IMR-90 (cell line): ENCODE data around the gene KCNK6. TPM values are rescaled to one million over a fixed set of nuclear protein-coding genes. Genes with fewer than 3 reads are reported as not detected.
A peak's percentile ranks its signal among the peaks of the same experiment; 100 is the strongest.

ENCODE experiments used
- ATAC-seq: fragments of 200-7000 bp; cut with Tn5 transposase; 2 replicates; pipeline ENCODE4 v1.9.1; 2020; ENCODE audit warnings: low read depth, mild to moderate bottlenecking, moderate library complexity
- BruUV-seq: library from RNA; stranded (reverse); fragments of 400-500 nt; replicated peaks from 2 replicates; lab custom pipeline; 2021; lab: Mats Ljungman, UMichigan
- CTCF ChIA-PET: fragments of 300-600 bp; formaldehyde crosslinking; extraction: SDS; loops from one replicate; lab custom pipeline; 2021; ENCODE audit warnings: antibody characterized with exemption; lab: Yijun Ruan, JAX
- POLR2A ChIA-PET: fragments of 300-600 bp; sonication (Branson Sonifier 250); formaldehyde crosslinking; loops from one replicate; lab custom pipeline; 2022; ENCODE audit warnings: antibody characterized with exemption; ENCODE audit not compliant: unreplicated experiment; lab: Charles Lee
- DNase-seq: peaks from one replicate; pipeline ENCODE4 v3.0.0; 2013
- H2AFZ ChIP-seq: replicated peaks from 2 replicates; pipeline ENCODE3; 2013; ENCODE audit warnings: low read length, mild to moderate bottlenecking; ENCODE audit not compliant: poor library complexity
- H2AK5ac ChIP-seq: 2 replicates; pipeline ENCODE4 v1.6.1; 2013; ENCODE audit warnings: low read depth, low read length, inconsistent platforms
- H2AK9ac ChIP-seq: replicated peaks from 2 replicates; pipeline ENCODE3; 2013; ENCODE audit warnings: mild to moderate bottlenecking, low read depth, low read length, moderate library complexity; ENCODE audit not compliant: poor library complexity
- H2BK120ac ChIP-seq: 2 replicates; pipeline ENCODE4 v1.6.1; 2013; ENCODE audit warnings: low read depth, low read length, inconsistent platforms
- H2BK15ac ChIP-seq: 3 replicates; pipeline ENCODE4 v1.6.1; 2013; ENCODE audit warnings: low read depth, low read length, inconsistent platforms
- H2BK20ac ChIP-seq: 2 replicates; pipeline ENCODE4 v1.6.1; 2013; ENCODE audit warnings: low read depth, mild to moderate bottlenecking, inconsistent platforms, low read length, moderate library complexity
- H2BK5ac ChIP-seq: 2 replicates; pipeline ENCODE4 v1.6.1; 2013; ENCODE audit warnings: mild to moderate bottlenecking, low read depth, low read length, inconsistent platforms; ENCODE audit not compliant: poor library complexity, severe bottlenecking
- H3K14ac ChIP-seq: replicated peaks from 2 replicates; pipeline ENCODE4 v1.6.1; 2013; ENCODE audit warnings: low read depth, low read length, inconsistent platforms
- H3K18ac ChIP-seq: 2 replicates; pipeline ENCODE4 v1.6.1; 2013; ENCODE audit warnings: low read depth, low read length, control low read depth
- H3K23ac ChIP-seq: 2 replicates; pipeline ENCODE4 v1.6.1; 2013; ENCODE audit warnings: low read depth, low read length, inconsistent platforms
- H3K27ac ChIP-seq: 2 replicates; pipeline ENCODE4 v1.5.1; 2013; ENCODE audit warnings: mild to moderate bottlenecking, control low read depth, low read length; ENCODE audit not compliant: insufficient read depth
- H3K27me3 ChIP-seq: 2 replicates; pipeline ENCODE4 v1.6.1; 2013; ENCODE audit warnings: low read length; ENCODE audit not compliant: control insufficient read depth, insufficient read depth
- H3K36me3 ChIP-seq: 2 replicates; pipeline ENCODE4 v1.6.1; 2013; ENCODE audit warnings: low read length, mixed read lengths; ENCODE audit not compliant: control insufficient read depth, insufficient read depth
- H3K4ac ChIP-seq: 2 replicates; pipeline ENCODE4 v1.6.1; 2013; ENCODE audit warnings: low read depth, low read length, inconsistent platforms
- H3K4me1 ChIP-seq: 2 replicates; pipeline ENCODE4 v1.6.1; 2013; ENCODE audit warnings: low read length, mixed read lengths; ENCODE audit not compliant: control insufficient read depth, insufficient read depth
- H3K4me2 ChIP-seq: 2 replicates; pipeline ENCODE4 v1.6.1; 2013; ENCODE audit warnings: low read depth, mild to moderate bottlenecking, control low read depth, low read length, moderate library complexity
- H3K4me3 ChIP-seq: 2 replicates; pipeline ENCODE4 v1.5.1; 2013; ENCODE audit warnings: low read depth, mild to moderate bottlenecking, control low read depth, low read length, moderate library complexity; ENCODE audit not compliant: insufficient read depth
- H3K56ac ChIP-seq: 2 replicates; pipeline ENCODE4 v1.6.1; 2013; ENCODE audit warnings: low read length, inconsistent platforms; ENCODE audit not compliant: insufficient read depth; ENCODE audit errors: extremely low read depth
- H3K79me1 ChIP-seq, 2 experiments: 2 replicates each; pipeline ENCODE4 v1.6.1; 2013; ENCODE audit warnings: low read length in 2 of 2, inconsistent platforms in 1 of 2, low read depth in 1 of 2
- H3K9ac ChIP-seq: 2 replicates; pipeline ENCODE4 v1.6.1; 2013; ENCODE audit warnings: low read depth, low read length, control low read depth
- H3K9me1 ChIP-seq: 2 replicates; pipeline ENCODE4 v1.6.1; 2013; ENCODE audit warnings: low read length, inconsistent platforms; ENCODE audit not compliant: insufficient read depth
- H3K9me3 ChIP-seq: 2 replicates; pipeline ENCODE4 v1.6.1; 2013; ENCODE audit warnings: low read length; ENCODE audit not compliant: control insufficient read depth, insufficient read depth
- H4K20me1 ChIP-seq: 2 replicates; pipeline ENCODE4 v1.6.1; 2013; ENCODE audit warnings: low read length, inconsistent platforms; ENCODE audit not compliant: insufficient read depth
- H4K5ac ChIP-seq: 2 replicates; pipeline ENCODE4 v1.6.1; 2013; ENCODE audit warnings: mild to moderate bottlenecking, low read depth, low read length, control low read depth
- H4K8ac ChIP-seq, 2 experiments: 2 replicates each; pipeline ENCODE4 v1.6.1; 2013; ENCODE audit warnings: low read depth in 2 of 2, low read length in 2 of 2, control low read depth in 1 of 2, inconsistent platforms in 1 of 2
- H4K91ac ChIP-seq: 2 replicates; pipeline ENCODE4 v1.6.1; 2013; ENCODE audit warnings: low read depth, low read length, inconsistent platforms; ENCODE audit not compliant: insufficient read depth
- CEBPB ChIP-seq: IDR thresholded peaks from 2 replicates; pipeline ENCODE4 v1.6.1; 2012; ENCODE audit warnings: low read depth, low read length, improper control_type of control experiment
- ELK1 ChIP-seq: fragments of 150-350 bp; IDR thresholded peaks from 2 replicates; pipeline ENCODE4 v1.6.1; 2016; ENCODE audit warnings: low read depth, mild to moderate bottlenecking, low read length, moderate library complexity, borderline replicate concordance
- FOS ChIP-seq: fragments of 150-350 bp; IDR thresholded peaks from 2 replicates; pipeline ENCODE4 v1.6.1; 2016; ENCODE audit warnings: low read depth, low read length
- MAZ ChIP-seq: IDR thresholded peaks from 2 replicates; pipeline ENCODE4 v1.6.1; 2012; ENCODE audit warnings: low read depth, mild to moderate bottlenecking, low read length, improper control_type of control experiment, moderate library complexity, borderline replicate concordance
- MXI1 ChIP-seq: IDR thresholded peaks from 2 replicates; pipeline ENCODE4 v1.6.1; 2012; ENCODE audit warnings: low read depth, mild to moderate bottlenecking, low read length, moderate library complexity, borderline replicate concordance
- NFE2L2 ChIP-seq: fragments of 150-350 bp; IDR thresholded peaks from 2 replicates; pipeline ENCODE4 v1.6.1; 2016; ENCODE audit warnings: low read depth, mild to moderate bottlenecking, low read length
- POLR2A ChIP-seq: IDR thresholded peaks from 2 replicates; pipeline ENCODE4 v1.6.1; 2012; ENCODE audit warnings: mild to moderate bottlenecking, low read depth, low read length
- RAD21 ChIP-seq: IDR thresholded peaks from 2 replicates; pipeline ENCODE4 v1.6.1; 2012; ENCODE audit warnings: low read length, improper control_type of control experiment
- RCOR1 ChIP-seq: IDR thresholded peaks from 2 replicates; pipeline ENCODE4 v1.6.1; 2012; ENCODE audit warnings: mild to moderate bottlenecking, low read length, improper control_type of control experiment; ENCODE audit not compliant: insufficient replicate concordance
- WGBS, 2 experiments: methylation state at CpG; one replicate each; pipeline versions ENCODE4 v1.1.5 to v1.1.7; 2013; ENCODE audit warnings: missing lambda C conversion rate in 2 of 2; ENCODE audit not compliant: insufficient read length in 1 of 2; ENCODE audit errors: extremely low coverage in 2 of 2; 5-methylcytosine and 5-hydroxymethylcytosine counted together
- dilution Hi-C: fragments of 300-500 bp; cut with HindIII; formaldehyde crosslinking; loops from one replicate; pipeline ENCODE4 v1.14.3; 2018; ENCODE audit warnings: low sequenced_read_pairs; ENCODE audit not compliant: unreplicated experiment
- in situ Hi-C: fragments of 300-500 bp; cut with MboI; formaldehyde crosslinking; loops from 3 replicates; pipeline ENCODE4 v1.14.3; 2019; ENCODE audit warnings: low sequenced_read_pairs, inconsistent platforms, mixed read lengths
- intact Hi-C: fragments of 100-400 bp; cut with micrococcal nuclease; formaldehyde crosslinking; loops from 2 replicates; pipeline ENCODE4 v1.10.0; 2022
- polyA plus RNA-seq, 3 experiments: library from polyadenylated mRNA; depleted of rRNA; stranded (reverse); fragments of >200 nt; gene quantifications; 2 replicates each; pipeline ENCODE4 v1.2.3, GENCODE V29; 2012; ENCODE audit warnings: low replicate concordance in 1 of 3
- total RNA-seq: library from RNA; depleted of rRNA; stranded (reverse); fragments of >200 nt; gene quantifications from 2 replicates; pipeline ENCODE4 v1.2.3, GENCODE V29; 2012
- TF ChIP-seq, protein P1 (sequence below): conservative IDR thresholded peaks from 2 replicates; pipeline ENCODE4 v1.5.1; 2012; ENCODE audit warnings: mild to moderate bottlenecking, low read depth, low read length, improper control_type of control experiment

Gene KCNK6
- total and polyA plus RNA-seq, 2 of the 4 experiments (the other 2 are of a cell fraction), result 2.7 to 4.5 TPM

- WGBS, 2 experiments, result 1% methylated on average over 25 of the region's 41 CpGs; no CpG with 5 or more reads in 1 of the 2 experiments
Measured at GRCh38 chr19:38336638-38337359, 17.2 kb downstream of the KCNK6 start.

More at GRCh38 chr19:38336638-38337359, 17.2 kb downstream of the KCNK6 start:
- Histone ChIP-seq H2AK5ac (0 out of 2 replicates have a peak overlapping the region, but pooled peaks have one; percentile 58), H2AFZ (peak overlapping the region; percentile 100), H4K20me1 (no peaks in the 10 kb centered on the region), H3K4me1 (no peaks in the 10 kb centered on the region), H3K4me2 (peak overlapping the region; percentile 80), H2BK15ac (no peak overlapping the region), H3K27ac (peak overlapping the region; percentile 13; the same call in 1 of the 2 replicates), H3K18ac (no peak overlapping the region), H3K23ac (no peak overlapping the region), H3K36me3 (no peaks in the 10 kb centered on the region), H3K9ac (peak overlapping the region; percentile 10; the same call in 1 of the 2 replicates), H3K56ac (no peak overlapping the region), H3K9me1 (peaks cover 5% of the 10 kb centered on the region; the same call in 1 of the 2 replicates), H4K5ac (no peak overlapping the region), H2BK120ac (no peak overlapping the region), H2AK9ac (peak overlapping the region; percentile 90), H4K8ac (peak overlapping the region; percentile 27 to 40; a peak in 1 of 4 replicates), H3K4ac (0 out of 2 replicates have a peak overlapping the region, but pooled peaks have one; percentile 3), H2BK20ac (no peak overlapping the region), H3K14ac (no peak overlapping the region; the same call in 1 of the 2 replicates), H4K91ac (no peak overlapping the region), H2BK5ac (no peak overlapping the region), H3K9me3 (no peaks in the 10 kb centered on the region), H3K27me3 (no peaks in the 10 kb centered on the region), H3K79me1 (no peaks in the 10 kb centered on the region; a peak in 1 of 4 replicates), H3K4me3 (peak overlapping the region; percentile 77)
- TF ChIP-seq, protein P1, sequence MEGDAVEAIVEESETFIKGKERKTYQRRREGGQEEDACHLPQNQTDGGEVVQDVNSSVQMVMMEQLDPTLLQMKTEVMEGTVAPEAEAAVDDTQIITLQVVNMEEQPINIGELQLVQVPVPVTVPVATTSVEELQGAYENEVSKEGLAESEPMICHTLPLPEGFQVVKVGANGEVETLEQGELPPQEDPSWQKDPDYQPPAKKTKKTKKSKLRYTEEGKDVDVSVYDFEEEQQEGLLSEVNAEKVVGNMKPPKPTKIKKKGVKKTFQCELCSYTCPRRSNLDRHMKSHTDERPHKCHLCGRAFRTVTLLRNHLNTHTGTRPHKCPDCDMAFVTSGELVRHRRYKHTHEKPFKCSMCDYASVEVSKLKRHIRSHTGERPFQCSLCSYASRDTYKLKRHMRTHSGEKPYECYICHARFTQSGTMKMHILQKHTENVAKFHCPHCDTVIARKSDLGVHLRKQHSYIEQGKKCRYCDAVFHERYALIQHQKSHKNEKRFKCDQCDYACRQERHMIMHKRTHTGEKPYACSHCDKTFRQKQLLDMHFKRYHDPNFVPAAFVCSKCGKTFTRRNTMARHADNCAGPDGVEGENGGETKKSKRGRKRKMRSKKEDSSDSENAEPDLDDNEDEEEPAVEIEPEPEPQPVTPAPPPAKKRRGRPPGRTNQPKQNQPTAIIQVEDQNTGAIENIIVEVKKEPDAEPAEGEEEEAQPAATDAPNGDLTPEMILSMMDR, result no peak
- TF ChIP-seq NFE2L2 (no peak), RCOR1 (no peak), POLR2A (no peak), MXI1 (0 out of 2 replicates have a peak, but pooled peaks have one; percentile 29), ELK1 (no peak), MAZ (peak; percentile 14; the same call in 1 of the 2 replicates), FOS (no peak), RAD21 (no peak), CEBPB (no peak)
- ChIA-PET CTCF (interaction anchor here (0.9 kb wide), 1 partner anchor 93 kb away, joined by 11 read pairs; no protein-coding TSS in a partner anchor), POLR2A (no interaction called here)
- dilution Hi-C loops, result no loop called here
- peak; percentile 71 for ATAC-seq
- no TSS peak for BruUV-seq
- peak; percentile 86 for DNase-seq
- intact Hi-C loops, result loop anchor here (2.0 kb wide), 2 partner anchors 38 to 434 kb away; partner anchors contain the start of gene PSMD8
- in situ Hi-C loops, result loop anchor here (10.0 kb wide), 1 partner anchor 442 kb away; no protein-coding TSS in a partner anchor
